Activated CD8-positive, alpha-beta T cell treated with anti-CD3 and anti-CD28 coated beads, Interleukin-2, amount 10 ng/mL, durations not matched to agents 7 days and 5 days (primary cell): ENCODE data around the gene RESP18. TPM values are rescaled to one million over a fixed set of nuclear protein-coding genes. Genes with fewer than 3 reads are reported as not detected.
A peak's percentile ranks its signal among the peaks of the same experiment; 100 is the strongest.

ENCODE experiments used
- ATAC-seq: fragments of 150-1000 bp; cut with Tn5 transposase; one replicate; pipeline ENCODE4 v1.10.0; 2021; ENCODE audit warnings: moderate library complexity
- CTCF ChIA-PET: fragments of 350-600 bp; sonication (Branson Sonifier 250); formaldehyde crosslinking; loops from one replicate; lab custom pipeline; 2021; ENCODE audit warnings: antibody characterized with exemption; lab: Charles Lee
- POLR2A ChIA-PET: fragments of 350-600 bp; sonication (Branson Sonifier 250); formaldehyde crosslinking; loops from one replicate; lab custom pipeline; 2021; ENCODE audit warnings: antibody characterized with exemption; lab: Charles Lee
- DNase-seq: peaks from one replicate; pipeline ENCODE4 v3.0.0-alpha.2; 2020
- H3K27ac Mint-ChIP-seq: one replicate; pipeline ENCODE4 v1.8.0; 2021; ENCODE audit warnings: mild to moderate bottlenecking, mixed read lengths
- H3K27me3 Mint-ChIP-seq: one replicate; pipeline ENCODE4 v1.8.0; 2021; ENCODE audit warnings: low read depth, mixed read lengths
- H3K36me3 Mint-ChIP-seq: one replicate; pipeline ENCODE4 v1.8.0; 2021; ENCODE audit warnings: low read depth, mixed read lengths
- H3K4me1 Mint-ChIP-seq: one replicate; pipeline ENCODE4 v1.8.0; 2021; ENCODE audit warnings: low read depth, mixed read lengths
- H3K4me3 Mint-ChIP-seq: one replicate; pipeline ENCODE4 v1.8.0; 2021; ENCODE audit warnings: mild to moderate bottlenecking, mixed read lengths
- H3K9me3 Mint-ChIP-seq: one replicate; pipeline ENCODE4 v1.8.0; 2022; ENCODE audit warnings: mixed read lengths; ENCODE audit not compliant: insufficient read depth
- total RNA-seq, 2 experiments: library from RNA; stranded (reverse); gene quantifications; one replicate each; pipeline ENCODE4 v1.2.3, GENCODE V29; 2021

The RESP18 gene
- total RNA-seq, 2 experiments from 2014 or later: not detected

GRCh38 chr2:219282943-219283581 is 49.5 kb downstream of the RESP18 start:
- no peak for DNase-seq
- no peak overlapping the region for H3K4me3 Mint-ChIP-seq
- peaks cover 28% of the 10 kb centered on the region for H3K36me3 Mint-ChIP-seq
- ATAC-seq: no peak
- no peaks in the 10 kb centered on the region for H3K9me3 Mint-ChIP-seq
- POLR2A ChIA-PET: no interaction called here
- no peaks in the 10 kb centered on the region for H3K27me3 Mint-ChIP-seq
- peaks cover 33% of the 10 kb centered on the region for H3K4me1 Mint-ChIP-seq
- H3K27ac Mint-ChIP-seq: peak overlapping the region; percentile 8
- CTCF ChIA-PET: interaction anchor here (13.6 kb wide), 1 partner anchor 10 kb away, joined by 239 read pairs; no protein-coding TSS in a partner anchor

GRCh38 chr2:219282375-219282774 is 50.2 kb downstream of the RESP18 start:
- Mint-ChIP-seq H3K27ac (no peak overlapping the region), H3K4me3 (no peak overlapping the region)
- POLR2A ChIA-PET: interaction anchor here (0.9 kb wide), 1 partner anchor 53 kb away, joined by 5 read pairs; the partner anchor contains the start of genes ANKZF1 and ATG9A

GRCh38 chr2:219281588-219281987 is 51.0 kb downstream of the RESP18 start:
- POLR2A ChIA-PET: interaction anchor here (0.9 to 1.2 kb wide), 2 partner anchors 12 to 52 kb away, joined by 5 read pairs; partner anchors contain the start of genes ANKZF1 and ATG9A
- Mint-ChIP-seq H3K27ac (peak overlapping the region; percentile 55), H3K4me3 (no peak overlapping the region), H3K9me3 (no peaks in the 10 kb centered on the region), H3K27me3 (no peaks in the 10 kb centered on the region), H3K4me1 (peaks cover 42% of the 10 kb centered on the region), H3K36me3 (peaks cover 28% of the 10 kb centered on the region)
- ATAC-seq (no peak), DNase-seq (no peak)
- CTCF ChIA-PET: interaction anchor here (0.6 to 13.6 kb wide), 3 partner anchors 12 to 36 kb away, joined by 3 to 239 read pairs (median 3); partner anchors contain the start of gene STK16

More at GRCh38 chr2:219282375-219282774, 50.2 kb downstream of the RESP18 start:
- Mint-ChIP-seq H3K9me3 (no peaks in the 10 kb centered on the region), H3K27me3 (no peaks in the 10 kb centered on the region), H3K36me3 (peaks cover 28% of the 10 kb centered on the region), H3K4me1 (peaks cover 40% of the 10 kb centered on the region)
- DNase-seq: no peak
- CTCF ChIA-PET: interaction anchor here (0.6 to 13.6 kb wide), 2 partner anchors 11 to 27 kb away, joined by 3 to 239 read pairs; no protein-coding TSS in a partner anchor
- no peak for ATAC-seq

- Mint-ChIP-seq H3K4me1 (peaks cover 42% of the 10 kb centered on the region), H3K4me3 (peak overlapping the region; percentile 93), H3K9me3 (no peaks in the 10 kb centered on the region), H3K36me3 (peaks cover 28% of the 10 kb centered on the region), H3K27ac (peak overlapping the region; percentile 66), H3K27me3 (no peaks in the 10 kb centered on the region)
- ATAC-seq (no peak), DNase-seq (no peak)
- ChIA-PET CTCF (interaction anchor here (1.1 to 13.6 kb wide), 5 partner anchors 12 to 121 kb away, joined by 3 to 239 read pairs (median 12); no protein-coding TSS in a partner anchor), POLR2A (interaction anchor here (1.2 to 3.0 kb wide), 2 partner anchors 13 to 27 kb away, joined by 5 to 42 read pairs; partner anchors contain the start of genes TUBA4A and TUBA4B)
Observed at GRCh38 chr2:219280651-219281050, 51.9 kb downstream of the RESP18 start.

- POLR2A ChIA-PET: interaction anchor here (0.7 to 3.0 kb wide), 12 partner anchors 14 to 382 kb away, joined by 3 to 42 read pairs (median 9); partner anchors contain the start of genes ANKZF1, ATG9A, CNPPD1 and GLB1L
- H3K4me1 Mint-ChIP-seq: peaks cover 42% of the 10 kb centered on the region
- CTCF ChIA-PET: interaction anchor here (1.1 to 13.6 kb wide), 6 partner anchors 13 to 120 kb away, joined by 3 to 239 read pairs (median 8); no protein-coding TSS in a partner anchor
- peaks cover 27% of the 10 kb centered on the region for H3K36me3 Mint-ChIP-seq
- ATAC-seq: no peak
- no peaks in the 10 kb centered on the region for H3K9me3 Mint-ChIP-seq
- H3K27me3 Mint-ChIP-seq: no peaks in the 10 kb centered on the region
- H3K4me3 Mint-ChIP-seq: peak overlapping the region; percentile 93
- DNase-seq: no peak
- H3K27ac Mint-ChIP-seq: peak overlapping the region; percentile 98
Observed at GRCh38 chr2:219279916-219280516, 52.5 kb downstream of the RESP18 start.

GRCh38 chr2:219279151-219279915 is 53.2 kb downstream of the RESP18 start, which contains the start of gene DNAJB2:
DNAJB2 (plus strand) TSS chr2:219279366; CDS start chr2:219279834, 468 bp downstream.
- ChIA-PET POLR2A (interaction anchor here (0.6 to 3.0 kb wide), 14 partner anchors 9 to 382 kb away, joined by 3 to 42 read pairs (median 8); partner anchors contain the start of genes ANKZF1, ATG9A, CNPPD1 and GLB1L), CTCF (interaction anchor here (0.6 to 13.6 kb wide), 17 partner anchors 11 to 403 kb away, joined by 3 to 239 read pairs (median 7); partner anchors contain the start of genes CNPPD1, GLB1L, PTPRN and SLC23A3)
- peak within 1 kb of the TSS; percentile 98 for H3K27ac Mint-ChIP-seq
- H3K9me3 Mint-ChIP-seq: no peaks in the 10 kb centered on the region
- peaks cover 42% of the 10 kb centered on the region for H3K4me1 Mint-ChIP-seq
- no peaks in the 10 kb centered on the region for H3K27me3 Mint-ChIP-seq
- peak within 1 kb of the TSS; percentile 93 for H3K4me3 Mint-ChIP-seq
- peak; percentile 99 for DNase-seq
- peaks cover 27% of the 10 kb centered on the region for H3K36me3 Mint-ChIP-seq
- peak; percentile 92 for ATAC-seq

- Mint-ChIP-seq H3K27me3 (no peaks in the 10 kb centered on the region), H3K36me3 (peaks cover 25% of the 10 kb centered on the region), H3K4me1 (peaks cover 42% of the 10 kb centered on the region), H3K4me3 (peak overlapping the region; percentile 93), H3K27ac (peak overlapping the region; percentile 98), H3K9me3 (no peaks in the 10 kb centered on the region)
- DNase-seq (no peak), ATAC-seq (no peak)
- ChIA-PET CTCF (interaction anchor here (0.6 to 13.6 kb wide), 20 partner anchors 10 to 403 kb away, joined by 3 to 239 read pairs (median 8); partner anchors contain the start of genes CNPPD1, GLB1L, PTPRN and SLC23A3), POLR2A (interaction anchor here (0.6 to 3.0 kb wide), 14 partner anchors 9 to 381 kb away, joined by 3 to 42 read pairs (median 8); partner anchors contain the start of genes ANKZF1, ATG9A, CNPPD1 and GLB1L)
Observed at GRCh38 chr2:219278655-219279150, 53.8 kb downstream of the RESP18 start.

- Mint-ChIP-seq H3K27ac (peak overlapping the region; percentile 98), H3K9me3 (no peaks in the 10 kb centered on the region), H3K36me3 (peaks cover 20% of the 10 kb centered on the region), H3K4me3 (peak overlapping the region; percentile 93), H3K4me1 (peaks cover 39% of the 10 kb centered on the region), H3K27me3 (no peaks in the 10 kb centered on the region)
- CTCF ChIA-PET: interaction anchor here (0.7 to 13.6 kb wide), 22 partner anchors 9 to 121 kb away, joined by 3 to 239 read pairs (median 7); partner anchors contain the start of genes GLB1L, PTPRN, SLC23A3 and STK16
- ATAC-seq (peak; percentile 21), DNase-seq (peak; percentile 79)
- POLR2A ChIA-PET: interaction anchor here (0.6 to 3.0 kb wide), 13 partner anchors 17 to 117 kb away, joined by 3 to 42 read pairs (median 10); partner anchors contain the start of genes ANKZF1, ATG9A, CNPPD1 and GLB1L
Observed at GRCh38 chr2:219277703-219278654, 54.6 kb downstream of the RESP18 start.
